Activated T-cell treated with anti-CD3 and anti-CD28 coated beads, Interleukin-2, amount 50 U/mL, for 72 hours (primary cell): ENCODE data around the gene PTPN23. TPM values are rescaled to one million over a fixed set of nuclear protein-coding genes. Genes with fewer than 3 reads are reported as not detected.

Experiments used
- ATAC-seq, 2 donors: fragments of 150-1000 bp; cut with Tn5 transposase; replicated peaks in 1 of 2; 2 replicates each; pipeline ENCODE4 v1.10.0; 2021; ENCODE audit warnings: moderate library complexity in 2 of 2, mild to moderate bottlenecking in 1 of 2
- DNase-seq, 2 donors: peaks; one replicate each; pipeline ENCODE4 v3.0.0; 2021 to 2022; ENCODE audit warnings: mixed read lengths in 1 of 2
- H3K27ac Mint-ChIP-seq: one replicate; pipeline ENCODE4 v1.8.0; 2022; ENCODE audit warnings: mild to moderate bottlenecking, moderate library complexity, mixed read lengths
- H3K27me3 Mint-ChIP-seq: one replicate; pipeline ENCODE4 v1.8.0; 2022; ENCODE audit warnings: low read depth, mixed read lengths
- H3K36me3 Mint-ChIP-seq, 2 donors: one replicate each; pipeline ENCODE4 v1.8.0; 2022; ENCODE audit warnings: mixed read lengths in 2 of 2, mild to moderate bottlenecking in 1 of 2; ENCODE audit not compliant: insufficient read depth in 2 of 2
- H3K4me1 Mint-ChIP-seq: one replicate; pipeline ENCODE4 v1.8.0; 2022; ENCODE audit warnings: low read depth, mixed read lengths
- H3K4me3 Mint-ChIP-seq, 2 donors: one replicate each; pipeline ENCODE4 v1.8.0; 2022; ENCODE audit warnings: mild to moderate bottlenecking in 2 of 2, mixed read lengths in 2 of 2, moderate library complexity in 2 of 2
- H3K9me3 Mint-ChIP-seq, 2 donors: one replicate each; pipeline ENCODE4 v1.8.0; 2022; ENCODE audit warnings: mixed read lengths in 2 of 2
- total RNA-seq, 2 donors: library from RNA; stranded (reverse); gene quantifications; one replicate each; pipeline ENCODE4 v1.2.3, GENCODE V29; 2022

PTPN23 gene
- total RNA-seq, 2 donors from 2014 or later = 24.1 to 38.8 TPM

DNA sequence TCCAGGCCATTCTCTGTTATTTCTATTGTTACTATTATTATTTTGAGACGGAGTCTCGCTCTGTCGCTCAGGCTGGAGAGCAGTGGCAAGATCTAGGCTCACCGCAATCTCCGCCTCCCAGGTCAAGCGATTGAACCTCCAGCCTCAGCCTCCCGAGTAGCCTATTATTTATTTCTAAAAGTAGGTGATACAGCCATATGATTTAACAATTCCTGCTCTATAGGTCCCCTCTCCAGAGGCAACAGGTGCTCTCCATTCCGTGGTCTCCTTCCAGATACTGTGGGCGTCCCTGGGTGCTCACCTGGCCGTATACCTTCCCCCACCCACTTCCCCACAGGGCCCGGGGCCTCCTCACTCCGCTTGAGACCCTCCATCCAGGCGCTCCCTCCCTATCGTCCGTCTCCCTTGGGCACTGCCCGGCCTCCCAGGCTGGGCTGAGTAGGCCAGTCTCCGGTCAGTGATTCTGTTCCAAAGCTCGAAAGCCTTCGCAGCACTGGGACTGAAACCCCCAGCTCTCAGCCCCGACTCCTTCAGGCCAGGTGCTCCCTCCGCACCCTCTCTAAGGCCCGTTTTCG, 708 bp upstream of the PTPN23 start:
- ATAC-seq (no peak), DNase-seq (no peak)
- Mint-ChIP-seq H3K36me3 (peaks cover 3 to 8% of the 10 kb centered on the region in 2 donors), H3K9me3 (no peaks in the 10 kb centered on the region), H3K27me3 (no peaks in the 10 kb centered on the region), H3K4me3 (peak overlapping the region; percentile 99 to 100), H3K4me1 (peaks cover 55% of the 10 kb centered on the region), H3K27ac (peak overlapping the region; percentile 100)

DNA sequence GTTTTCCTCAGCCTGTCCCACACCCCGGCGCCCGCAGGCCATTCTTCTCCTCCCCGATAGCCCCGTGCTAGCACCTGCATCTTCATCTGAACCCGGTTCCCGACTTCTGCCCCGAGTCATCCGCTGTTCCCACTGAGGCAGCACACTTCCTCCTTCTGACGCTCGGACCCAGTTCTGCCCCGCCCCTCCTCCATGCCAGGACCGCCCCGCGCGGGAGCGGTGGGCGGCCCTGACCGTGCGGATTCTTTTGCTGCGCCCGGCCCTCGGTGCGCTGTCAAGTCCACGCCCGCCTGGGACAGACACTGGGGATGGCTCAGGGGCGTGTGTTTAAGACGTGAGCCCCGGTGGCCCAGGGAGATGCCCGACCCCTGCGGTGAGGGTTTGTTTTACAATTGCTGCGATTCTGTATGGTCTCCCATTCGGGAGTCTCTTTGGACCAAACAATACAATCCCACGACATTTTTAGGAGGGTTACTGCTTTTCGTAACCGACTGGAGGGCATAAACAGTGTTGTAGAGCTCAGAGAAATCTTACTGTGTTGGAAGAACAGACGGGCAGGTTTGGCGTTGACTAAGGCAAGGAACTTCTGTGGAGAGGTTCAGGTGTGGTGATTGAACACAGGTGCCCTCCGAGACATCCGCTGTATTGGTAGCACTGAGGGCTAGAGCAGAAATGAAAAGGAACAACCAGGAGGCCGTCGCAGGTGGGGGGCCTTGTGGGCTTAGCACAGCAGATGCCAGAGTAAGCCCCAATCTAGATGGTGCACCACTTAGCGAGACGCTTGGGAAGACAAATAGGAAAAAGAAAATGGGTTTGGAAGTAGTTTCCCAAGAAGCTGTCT, 716 bp downstream of the PTPN23 start:
- DNase-seq (peak; percentile 88 to 89), ATAC-seq (peak; percentile 72 to 76)
- peaks cover 66% of the 10 kb centered on the region for H3K4me1 Mint-ChIP-seq
- H3K36me3 Mint-ChIP-seq = peaks cover 3 to 8% of the 10 kb centered on the region in 2 donors
- H3K4me3 Mint-ChIP-seq = peak overlapping the region; percentile 99 to 100
- peak overlapping the region; percentile 66 for H3K27ac Mint-ChIP-seq
- H3K9me3 Mint-ChIP-seq = no peaks in the 10 kb centered on the region
- no peaks in the 10 kb centered on the region for H3K27me3 Mint-ChIP-seq

DNA sequence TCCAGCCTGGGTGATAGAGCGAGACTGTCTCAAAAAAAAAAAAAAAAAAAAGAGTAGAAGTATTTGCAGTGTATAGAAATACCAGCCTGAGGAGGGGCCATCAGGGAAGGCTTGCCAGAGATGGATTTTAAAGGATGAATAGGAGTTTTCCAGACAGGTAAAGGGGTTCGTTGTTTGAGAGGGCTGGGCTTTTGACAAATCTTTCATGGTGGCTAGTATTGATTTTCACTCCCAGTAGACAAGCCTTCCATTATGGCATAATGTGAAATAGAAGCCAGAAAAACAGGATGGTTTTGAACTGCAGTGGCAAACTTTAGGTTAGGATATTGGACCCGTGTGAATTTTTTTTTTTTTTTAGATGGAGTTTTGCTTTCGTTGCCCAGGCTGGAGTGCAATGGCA, 3.6 kb downstream of the PTPN23 start:
- Mint-ChIP-seq H3K27ac (no peak overlapping the region), H3K4me1 (peaks cover 64% of the 10 kb centered on the region), H3K36me3 (peaks cover 5 to 10% of the 10 kb centered on the region in 2 donors), H3K9me3 (no peaks in the 10 kb centered on the region), H3K4me3 (no peak overlapping the region), H3K27me3 (no peaks in the 10 kb centered on the region)
- DNase-seq (no peak), ATAC-seq (no peak)

DNA sequence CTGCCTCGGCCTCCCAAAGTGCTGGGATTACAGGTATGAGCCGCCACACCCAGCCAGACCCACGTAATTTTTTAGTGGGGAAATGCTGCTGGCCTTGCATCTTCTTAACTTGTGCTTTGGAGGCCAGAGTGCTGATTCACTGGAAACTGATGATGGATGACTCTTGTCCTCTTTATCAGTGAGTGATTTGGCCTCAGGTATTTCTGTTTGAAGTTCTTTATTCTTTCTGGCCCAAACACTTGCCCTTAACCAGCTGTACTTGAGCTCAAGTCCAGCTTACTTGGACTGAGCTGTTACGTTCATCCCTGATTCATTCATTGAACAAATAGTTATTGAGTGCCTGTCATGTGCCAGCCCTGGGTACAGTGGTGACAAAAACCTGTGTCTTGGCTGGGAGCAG, 4.2 kb downstream of the PTPN23 start:
- Mint-ChIP-seq H3K27ac (no peak overlapping the region), H3K4me1 (peaks cover 58% of the 10 kb centered on the region), H3K36me3 (peaks cover 5 to 10% of the 10 kb centered on the region in 2 donors), H3K9me3 (no peaks in the 10 kb centered on the region), H3K27me3 (no peaks in the 10 kb centered on the region), H3K4me3 (no peak overlapping the region)
- ATAC-seq = no peak
- DNase-seq = no peak

DNA sequence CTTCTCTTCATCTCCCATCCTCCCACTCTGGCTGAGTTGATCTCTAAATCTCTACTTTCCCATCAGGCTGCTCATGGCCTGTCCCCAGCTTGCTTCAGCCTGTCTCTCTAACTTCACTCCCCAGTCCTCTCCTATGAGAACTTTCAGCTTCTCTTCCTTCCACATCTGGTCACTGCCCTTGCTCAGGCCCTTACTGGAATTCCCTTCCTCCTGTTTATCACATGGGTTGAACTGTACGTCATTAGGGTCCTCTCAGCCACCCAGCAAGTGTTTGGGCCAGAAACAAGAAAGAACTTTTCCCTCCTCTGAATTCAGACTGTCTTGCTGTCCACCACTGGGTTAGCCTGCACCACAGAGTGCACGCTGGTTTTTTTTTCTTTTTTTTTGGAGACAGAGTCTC, 5.0 kb downstream of the PTPN23 start:
- no peak overlapping the region for H3K27ac Mint-ChIP-seq
- H3K27me3 Mint-ChIP-seq = no peaks in the 10 kb centered on the region
- DNase-seq = no peak
- no peak for ATAC-seq
- no peaks in the 10 kb centered on the region for H3K9me3 Mint-ChIP-seq
- H3K4me1 Mint-ChIP-seq = peaks cover 53% of the 10 kb centered on the region
- no peak overlapping the region for H3K4me3 Mint-ChIP-seq
- peaks cover 2 to 8% of the 10 kb centered on the region in 2 donors for H3K36me3 Mint-ChIP-seq

DNA sequence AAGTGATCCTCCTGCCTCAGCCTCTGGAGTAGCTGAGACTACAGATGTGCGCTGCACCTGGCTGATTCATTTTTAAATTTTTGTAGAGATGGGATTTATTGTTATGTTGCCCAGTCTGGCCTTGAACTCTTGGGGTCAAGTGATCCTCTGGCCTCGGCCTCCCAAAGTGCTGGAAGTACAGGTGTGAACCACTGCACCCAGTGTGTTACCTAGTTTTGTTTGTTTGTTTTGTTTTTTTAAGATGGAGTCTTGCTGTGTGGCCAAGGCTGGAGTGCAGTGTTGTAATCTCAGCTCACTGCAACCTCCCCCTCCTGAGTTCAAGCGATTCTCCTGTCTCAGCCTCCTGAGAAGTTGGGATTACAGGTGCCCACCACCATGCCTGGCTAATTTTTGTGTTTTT, 12.1 kb downstream of the PTPN23 start:
- Mint-ChIP-seq H3K4me3 (no peak overlapping the region), H3K27me3 (no peaks in the 10 kb centered on the region), H3K4me1 (peaks cover 28% of the 10 kb centered on the region), H3K36me3 (peaks cover 0 to under 1% of the 10 kb centered on the region in 2 donors), H3K9me3 (no peaks in the 10 kb centered on the region), H3K27ac (no peak overlapping the region)
- ATAC-seq = no peak
- DNase-seq = no peak

DNA sequence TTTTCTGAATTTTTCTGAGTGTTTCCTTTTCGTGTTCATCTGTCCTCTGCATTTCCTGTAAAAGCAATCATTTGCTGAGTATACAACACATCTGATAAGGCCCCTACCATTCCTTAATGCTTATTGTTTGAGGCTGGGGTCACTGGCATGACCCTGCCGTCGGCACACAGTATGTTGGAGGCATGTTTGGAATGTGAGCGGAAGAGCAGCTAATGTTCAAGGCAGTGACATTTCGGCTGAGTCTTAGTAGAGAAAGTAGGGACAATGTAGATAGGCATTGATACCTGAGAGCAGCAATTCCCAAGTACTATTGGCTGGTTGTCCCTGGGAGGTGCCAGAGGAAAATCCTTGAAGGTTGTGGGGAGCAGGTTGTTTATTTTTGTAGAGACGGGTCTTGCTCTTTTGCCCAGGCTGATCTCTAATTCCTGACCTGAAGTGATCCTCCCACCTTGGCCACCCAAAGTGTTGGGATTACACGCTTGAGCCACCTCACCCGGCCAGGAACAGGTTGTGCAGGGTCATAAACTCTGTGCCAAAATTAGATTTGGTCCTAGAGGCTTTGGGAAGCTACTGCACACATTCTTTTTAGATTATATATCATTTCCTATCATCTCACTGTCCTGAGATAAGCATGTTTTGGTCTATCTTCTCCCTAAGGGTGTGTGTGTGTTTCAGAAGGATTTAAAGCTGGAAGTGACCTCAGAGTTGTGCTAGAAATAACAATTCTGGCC, 13.5 kb downstream of the PTPN23 start:
- Mint-ChIP-seq H3K4me3 (no peak overlapping the region), H3K4me1 (peaks cover 28% of the 10 kb centered on the region), H3K27me3 (no peaks in the 10 kb centered on the region), H3K36me3 (peaks cover 0 to 2% of the 10 kb centered on the region in 2 donors), H3K9me3 (no peaks in the 10 kb centered on the region), H3K27ac (no peak overlapping the region)
- ATAC-seq = no peak
- DNase-seq = no peak

DNA sequence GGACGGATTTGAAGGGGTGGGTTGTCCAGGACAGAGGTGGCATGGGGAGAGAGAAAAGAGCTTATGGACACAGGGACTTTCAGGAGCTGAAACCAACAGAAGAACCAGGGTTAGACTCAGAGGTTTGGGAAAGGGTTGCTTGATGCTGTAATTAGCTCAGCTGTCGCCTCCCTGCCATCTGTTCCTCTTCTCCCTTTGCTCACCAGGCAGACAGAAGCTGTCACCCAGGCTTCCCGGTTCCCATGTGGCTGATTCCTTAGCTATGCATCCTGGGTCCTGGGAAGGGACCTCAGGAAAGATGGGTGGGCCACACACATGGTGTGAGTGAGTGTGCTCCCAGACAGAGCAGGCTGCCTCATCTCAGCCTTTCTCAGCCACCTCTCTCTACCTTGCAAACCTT, 14.1 kb downstream of the PTPN23 start:
- Mint-ChIP-seq H3K9me3 (no peaks in the 10 kb centered on the region), H3K27me3 (no peaks in the 10 kb centered on the region), H3K4me1 (peaks cover 28% of the 10 kb centered on the region), H3K27ac (no peak overlapping the region), H3K36me3 (peaks cover 0 to 2% of the 10 kb centered on the region in 2 donors), H3K4me3 (no peak overlapping the region)
- no peak for DNase-seq
- ATAC-seq = no peak

DNA sequence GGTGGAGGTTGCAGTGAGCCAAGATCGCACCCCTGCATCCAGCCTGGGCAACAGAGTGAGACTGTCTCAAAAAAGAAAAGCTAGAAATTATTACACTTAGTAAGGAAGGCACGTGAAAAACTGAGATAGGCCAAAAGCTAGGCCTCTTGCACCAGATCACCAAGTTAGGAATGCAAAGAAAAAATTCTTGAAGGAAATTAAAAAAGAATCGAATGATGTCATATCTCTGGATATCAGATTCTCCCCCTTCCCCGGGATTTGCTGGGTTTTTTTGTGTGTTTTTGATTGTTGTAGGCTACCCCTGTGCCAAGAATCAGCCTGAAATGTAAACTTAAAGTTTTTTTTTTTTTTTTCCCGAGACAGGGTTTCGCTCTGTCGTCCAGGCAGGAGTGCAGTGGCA, 17.4 kb downstream of the PTPN23 start:
- Mint-ChIP-seq H3K4me1 (peaks cover 22% of the 10 kb centered on the region), H3K27ac (no peak overlapping the region), H3K27me3 (no peaks in the 10 kb centered on the region), H3K9me3 (no peaks in the 10 kb centered on the region), H3K36me3 (peaks cover 0 to 2% of the 10 kb centered on the region in 2 donors), H3K4me3 (no peak overlapping the region)
- DNase-seq (no peak), ATAC-seq (no peak)

DNA sequence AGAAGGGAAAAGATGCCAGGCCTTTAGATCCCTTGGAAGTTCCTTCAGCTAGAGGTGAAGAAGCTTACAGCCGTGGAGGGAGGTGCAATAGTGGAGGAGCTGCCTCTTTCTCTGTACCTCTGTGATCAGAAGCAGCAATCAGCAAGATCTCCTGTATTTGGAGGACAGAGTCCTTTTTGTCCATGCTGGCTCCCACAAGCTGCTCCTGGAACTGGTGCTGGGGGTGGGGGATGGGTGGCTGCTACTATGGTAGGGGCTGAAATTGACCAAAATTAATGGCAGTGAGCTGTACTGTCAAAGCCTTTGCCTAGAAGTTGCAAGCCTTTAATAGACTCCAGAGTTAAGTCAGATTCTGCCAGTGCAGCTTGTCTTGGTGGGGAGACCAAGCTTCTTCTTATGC, 18.2 kb downstream of the PTPN23 start:
- Mint-ChIP-seq H3K4me3 (no peak overlapping the region), H3K27me3 (no peaks in the 10 kb centered on the region), H3K4me1 (peaks cover 19% of the 10 kb centered on the region), H3K9me3 (no peaks in the 10 kb centered on the region), H3K36me3 (peaks cover 0 to 2% of the 10 kb centered on the region in 2 donors), H3K27ac (peak overlapping the region; percentile 57)
- DNase-seq = no peak
- no peak for ATAC-seq

DNA sequence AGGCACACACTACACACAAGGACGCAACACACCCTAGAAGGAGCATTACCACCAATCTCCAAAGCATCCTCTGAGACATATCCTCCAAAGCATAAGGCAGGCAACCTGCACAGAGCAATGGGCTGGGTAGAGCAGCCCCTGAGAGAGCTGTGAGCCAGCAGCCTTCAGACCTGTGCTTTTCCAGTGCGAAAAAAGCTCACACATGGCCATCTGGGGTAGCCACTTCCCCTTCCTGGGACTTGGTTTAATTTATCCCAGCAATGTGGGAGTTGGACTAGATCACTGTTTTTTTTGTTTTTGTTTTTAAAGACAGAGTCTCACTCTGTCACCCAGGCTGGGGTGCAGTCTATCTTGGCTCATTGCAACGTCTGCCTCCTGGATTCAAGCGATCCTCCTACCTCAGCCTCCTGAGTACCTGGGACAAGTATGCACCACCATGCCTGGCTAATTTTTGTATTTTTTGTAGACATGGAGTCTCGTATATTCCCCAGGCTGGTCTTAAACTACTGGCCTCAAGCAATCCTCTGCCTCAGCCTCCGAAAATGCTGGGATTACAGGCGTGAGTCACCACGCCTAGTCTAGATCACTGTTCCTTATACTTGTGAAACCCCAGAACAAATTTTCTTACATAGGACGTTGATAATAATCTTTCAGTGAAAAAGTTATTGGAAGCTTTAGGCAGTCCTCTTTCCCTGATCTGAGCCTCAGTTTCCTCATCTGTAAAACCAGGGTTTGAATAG, 18.9 kb downstream of the PTPN23 start:
- ATAC-seq = no peak
- H3K36me3 Mint-ChIP-seq = peaks cover 0 to 2% of the 10 kb centered on the region in 2 donors

DNA sequence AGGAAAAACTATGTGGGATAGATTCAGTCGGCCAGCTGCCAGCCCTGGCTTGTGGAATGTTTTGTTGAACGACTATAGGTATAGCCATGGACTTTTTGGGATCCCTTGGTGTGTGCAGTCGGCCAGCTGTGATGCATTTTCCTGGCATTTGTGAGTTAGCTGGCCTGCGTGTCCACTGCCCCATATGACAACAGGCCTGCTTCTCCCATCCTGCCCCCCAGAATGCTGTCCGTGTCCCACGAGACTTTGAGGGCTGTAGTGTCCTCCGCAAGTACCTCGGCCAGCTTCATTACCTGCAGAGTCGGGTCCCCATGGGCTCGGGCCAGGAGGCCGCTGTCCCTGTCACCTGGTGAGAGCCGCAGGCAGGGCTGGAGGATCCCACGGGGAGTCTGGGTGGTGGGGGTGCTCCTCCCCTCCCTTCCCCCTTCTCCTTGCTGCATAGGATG, 23.6 kb downstream of the PTPN23 start:
- Mint-ChIP-seq H3K4me1 (no peaks in the 10 kb centered on the region), H3K27me3 (no peaks in the 10 kb centered on the region), H3K9me3 (no peaks in the 10 kb centered on the region), H3K36me3 (no peaks in the 10 kb centered on the region), H3K27ac (no peak overlapping the region), H3K4me3 (no peak overlapping the region)
- DNase-seq (no peak), ATAC-seq (no peak)

More for the DNA sequence above, 18.9 kb downstream of the PTPN23 start:
- no peak for DNase-seq
- Mint-ChIP-seq H3K4me1 (peaks cover 15% of the 10 kb centered on the region), H3K9me3 (no peaks in the 10 kb centered on the region), H3K27me3 (no peaks in the 10 kb centered on the region), H3K27ac (no peak overlapping the region), H3K4me3 (no peak overlapping the region)
